ENCODE measurements around the gene CASP3. TPM values are rescaled to one million over a fixed set of nuclear protein-coding genes. Genes with fewer than 3 reads are reported as not detected.
A peak's percentile ranks its signal among the peaks of the same experiment; 100 is the strongest.

CASP3 gene
- total RNA-seq, 1 experiment from 2014 or later = 107 TPM

GRCh38 chr4:184636897-184637296 lies 12.3 kb downstream of the CASP3 start:
- Histone ChIP-seq H3K9ac (ENCODE audit: extremely low read depth, insufficient read length, low read length) (no peak overlapping the region), H3K79me2 (ENCODE audit: insufficient read depth, low read length) (peaks cover 19% of the 10 kb centered on the region; the same call in 1 of the 2 replicates), H2BK12ac (ENCODE audit: insufficient read length, low read depth, low read length) (no peak overlapping the region), H4K5ac (ENCODE audit: insufficient read length, low read depth, low read length) (no peak overlapping the region), H2AFZ (ENCODE audit: low read length) (no peak overlapping the region), H2BK15ac (ENCODE audit: low read depth, low read length) (no peak overlapping the region), H4K20me1 (ENCODE audit: control insufficient read depth, insufficient read depth, insufficient read length) (no peaks in the 10 kb centered on the region), H3K79me1 (ENCODE audit: insufficient read depth, low read depth, low read length, poor library complexity, severe bottlenecking) (no peaks in the 10 kb centered on the region), H4K8ac (replicated peaks; ENCODE audit: insufficient read length, low read depth, low read length) (no peak overlapping the region), H2BK20ac (ENCODE audit: low read depth, low read length, poor library complexity, severe bottlenecking) (no peak overlapping the region), H2BK5ac (ENCODE audit: insufficient read length, low read length) (no peak overlapping the region), H3K23me2 (ENCODE audit: insufficient read length, low read depth, low read length, poor library complexity, severe bottlenecking) (no peaks in the 10 kb centered on the region), H3K4me1 (ENCODE audit: insufficient read depth, low read length) (no peaks in the 10 kb centered on the region), H3K4me2 (ENCODE audit: insufficient read depth, insufficient read length, low read length) (no peak overlapping the region), H2BK120ac (ENCODE audit: low read depth, low read length, poor library complexity, severe bottlenecking) (no peak overlapping the region), H3K56ac (ENCODE audit: insufficient read length, low read depth, low read length) (no peak overlapping the region), H3K27ac (ENCODE audit: insufficient read length, low read depth, low read length) (no peak overlapping the region), H3K23ac (ENCODE audit: insufficient read length, low read depth, low read length) (no peak overlapping the region), H2AK5ac (ENCODE audit: insufficient read length, low read length) (no peak overlapping the region), H3K18ac (ENCODE audit: insufficient read length, low read depth, low read length) (no peak overlapping the region), H3K27me3 (ENCODE audit: insufficient read depth, low read length) (no peaks in the 10 kb centered on the region), H3T11ph (ENCODE audit: low read length) (no peak overlapping the region), H3K4ac (ENCODE audit: low read depth, low read length) (no peak overlapping the region), H3K14ac (ENCODE audit: insufficient read depth, low read length) (no peak overlapping the region), H3K9me3 (ENCODE audit: control insufficient read depth, low read depth, low read length) (no peaks in the 10 kb centered on the region), H4K91ac (ENCODE audit: insufficient read length, low read depth, low read length) (no peak overlapping the region)
- no CpG with 5 or more reads among the region's 4 CpGs for WGBS (ENCODE audit: extremely low coverage, insufficient read length, low lambda C conversion rate)
- H3K4me1 Mint-ChIP-seq = peaks cover 11 to 24% of the 10 kb centered on the region in 2 experiments
- DNase-seq = no peak
- 0 out of 7 replicates have a peak overlapping the region, but pooled peaks of 1 of the 3 experiments have one; percentile 66 for H3K27ac Mint-ChIP-seq
- no peaks in the 10 kb centered on the region for H3K9me3 Mint-ChIP-seq
- H3K27me3 Mint-ChIP-seq (ENCODE audit: low read depth) = no peaks in the 10 kb centered on the region
- TF ChIP-seq CTCF (conservative IDR thresholded peaks at IDR 0.05) = no peak
- no peak overlapping the region for H3K4me3 Mint-ChIP-seq
- peaks cover 31 to 66% (median 63%) of the 10 kb centered on the region in 3 experiments; a peak in 6 of 7 replicates for H3K36me3 Mint-ChIP-seq (ENCODE audit: insufficient read depth in 1 of 3, low read depth in 3 of 3)

Measured in H9 (cell line).